Measurements from ENCODE around the gene RAB3GAP1.
A peak's percentile ranks its signal among the peaks of the same experiment; 100 is the strongest.

The RAB3GAP1 gene

GRCh38 chr2:135052042-135052876 is at the start of gene RAB3GAP1:
Gene RAB3GAP1, plus strand, starts transcription at chr2:135052292. Its CDS starts 16 bp downstream, at chr2:135052308.
- Histone ChIP-seq H3K9ac (ENCODE audit: low read length in 5 of 5) (peak within 1 kb of the TSS; percentile 89 to 100 (median 98)), H3K4me1 (ENCODE audit: control insufficient read depth in 5 of 5, insufficient read depth in 5 of 5, low read length in 5 of 5) (peaks cover 0 to 30% (median 28%) of the 10 kb centered on the region in 5 donors)

GRCh38 chr2:135002836-135003235 is 49.3 kb upstream of the RAB3GAP1 start:
- Histone ChIP-seq H3K9me3 (ENCODE audit: control insufficient read depth in 5 of 5, low read length in 5 of 5) (no peaks in the 10 kb centered on the region), H3K36me3 (ENCODE audit: control insufficient read depth in 5 of 5, insufficient read depth in 5 of 5, low read length in 5 of 5) (no peaks in the 10 kb centered on the region), H3K4me3 (ENCODE audit: low read depth in 1 of 5, low read length in 5 of 5) (no peak overlapping the region), H3K4me1 (ENCODE audit: control insufficient read depth in 5 of 5, insufficient read depth in 5 of 5, low read length in 5 of 5) (peaks cover 0 to 4% (median 2%) of the 10 kb centered on the region in 5 donors), H3K9ac (ENCODE audit: low read length in 5 of 5) (no peak overlapping the region), H3K27me3 (ENCODE audit: control insufficient read depth in 5 of 5, insufficient read depth in 4 of 5, low read length in 5 of 5) (peaks cover 4 to 12% (median 6%) of the 10 kb centered on the region in 5 donors), H3K27ac (ENCODE audit: low read depth, low read length) (no peak overlapping the region)

More at GRCh38 chr2:135052042-135052876, at the start of gene RAB3GAP1:
- H3K36me3 ChIP-seq (ENCODE audit: control insufficient read depth in 5 of 5, insufficient read depth in 5 of 5, low read length in 5 of 5) = no peaks in the 10 kb centered on the region
- H3K27me3 ChIP-seq (ENCODE audit: control insufficient read depth in 5 of 5, insufficient read depth in 4 of 5, low read length in 5 of 5) = no peaks in the 10 kb centered on the region
- H3K9me3 ChIP-seq (ENCODE audit: control insufficient read depth in 5 of 5, low read length in 5 of 5) = no peaks in the 10 kb centered on the region
- H3K4me3 ChIP-seq (ENCODE audit: low read depth in 1 of 5, low read length in 5 of 5) = peak within 1 kb of the TSS; percentile 78 to 100 (median 90)
- H3K27ac ChIP-seq (ENCODE audit: low read depth, low read length) = peak within 1 kb of the TSS; percentile 98

- Histone ChIP-seq H3K4me3 (ENCODE audit: low read depth in 1 of 5, low read length in 5 of 5) (no peak overlapping the region), H3K9ac (ENCODE audit: low read length in 5 of 5) (no peak overlapping the region), H3K4me1 (ENCODE audit: control insufficient read depth in 5 of 5, insufficient read depth in 5 of 5, low read length in 5 of 5) (peaks cover 0 to 4% (median 2%) of the 10 kb centered on the region in 5 donors), H3K9me3 (ENCODE audit: control insufficient read depth in 5 of 5, low read length in 5 of 5) (no peaks in the 10 kb centered on the region), H3K36me3 (ENCODE audit: control insufficient read depth in 5 of 5, insufficient read depth in 5 of 5, low read length in 5 of 5) (no peaks in the 10 kb centered on the region), H3K27ac (ENCODE audit: low read depth, low read length) (no peak overlapping the region), H3K27me3 (ENCODE audit: control insufficient read depth in 5 of 5, insufficient read depth in 4 of 5, low read length in 5 of 5) (peaks cover 4 to 12% (median 6%) of the 10 kb centered on the region in 5 donors)
These were observed 47.9 kb upstream of the RAB3GAP1 start for GRCh38 chr2:135004005-135004746.

- H3K4me3 ChIP-seq (ENCODE audit: low read depth in 1 of 5, low read length in 5 of 5) = no peak overlapping the region
- H3K9me3 ChIP-seq (ENCODE audit: control insufficient read depth in 5 of 5, low read length in 5 of 5) = no peaks in the 10 kb centered on the region
- peaks cover 0 to 4% (median 2%) of the 10 kb centered on the region in 5 donors for H3K4me1 ChIP-seq (ENCODE audit: control insufficient read depth in 5 of 5, insufficient read depth in 5 of 5, low read length in 5 of 5)
- H3K9ac ChIP-seq (ENCODE audit: low read length in 5 of 5) = no peak overlapping the region
- H3K27me3 ChIP-seq (ENCODE audit: control insufficient read depth in 5 of 5, insufficient read depth in 4 of 5, low read length in 5 of 5) = peaks cover 4 to 12% (median 6%) of the 10 kb centered on the region in 5 donors
- no peak overlapping the region for H3K27ac ChIP-seq (ENCODE audit: low read depth, low read length)
- no peaks in the 10 kb centered on the region for H3K36me3 ChIP-seq (ENCODE audit: control insufficient read depth in 5 of 5, insufficient read depth in 5 of 5, low read length in 5 of 5)
These were observed 46.3 kb upstream of the RAB3GAP1 start for GRCh38 chr2:135005753-135006152.

- Histone ChIP-seq H3K27ac (ENCODE audit: low read depth, low read length) (no peak overlapping the region), H3K9me3 (ENCODE audit: control insufficient read depth in 5 of 5, low read length in 5 of 5) (no peaks in the 10 kb centered on the region), H3K4me1 (ENCODE audit: control insufficient read depth in 5 of 5, insufficient read depth in 5 of 5, low read length in 5 of 5) (peaks cover 0 to 2% (median under 1%) of the 10 kb centered on the region in 5 donors), H3K27me3 (ENCODE audit: control insufficient read depth in 5 of 5, insufficient read depth in 4 of 5, low read length in 5 of 5) (peaks cover 4 to 12% (median 5%) of the 10 kb centered on the region in 5 donors), H3K36me3 (ENCODE audit: control insufficient read depth in 5 of 5, insufficient read depth in 5 of 5, low read length in 5 of 5) (no peaks in the 10 kb centered on the region), H3K9ac (ENCODE audit: low read length in 5 of 5) (no peak overlapping the region), H3K4me3 (ENCODE audit: low read depth in 1 of 5, low read length in 5 of 5) (no peak overlapping the region)
These were observed 42.8 kb upstream of the RAB3GAP1 start for GRCh38 chr2:135009339-135009738.

- Histone ChIP-seq H3K36me3 (ENCODE audit: control insufficient read depth in 5 of 5, insufficient read depth in 5 of 5, low read length in 5 of 5) (no peaks in the 10 kb centered on the region), H3K27ac (ENCODE audit: low read depth, low read length) (no peak overlapping the region), H3K9ac (ENCODE audit: low read length in 5 of 5) (no peak overlapping the region), H3K27me3 (ENCODE audit: control insufficient read depth in 5 of 5, insufficient read depth in 4 of 5, low read length in 5 of 5) (peaks cover 0 to 4% (median 0%) of the 10 kb centered on the region in 5 donors), H3K4me3 (ENCODE audit: low read depth in 1 of 5, low read length in 5 of 5) (no peak overlapping the region), H3K9me3 (ENCODE audit: control insufficient read depth in 5 of 5, low read length in 5 of 5) (no peaks in the 10 kb centered on the region), H3K4me1 (ENCODE audit: control insufficient read depth in 5 of 5, insufficient read depth in 5 of 5, low read length in 5 of 5) (no peaks in the 10 kb centered on the region)
These were observed 41.7 kb upstream of the RAB3GAP1 start for GRCh38 chr2:135010200-135010942.

GRCh38 chr2:135011633-135012032 is 40.5 kb upstream of the RAB3GAP1 start:
- H3K27ac ChIP-seq (ENCODE audit: low read depth, low read length) = no peak overlapping the region
- no peaks in the 10 kb centered on the region for H3K36me3 ChIP-seq (ENCODE audit: control insufficient read depth in 5 of 5, insufficient read depth in 5 of 5, low read length in 5 of 5)

GRCh38 chr2:135021618-135022017 is 30.5 kb upstream of the RAB3GAP1 start:
- Histone ChIP-seq H3K9ac (ENCODE audit: low read length in 5 of 5) (no peak overlapping the region), H3K27me3 (ENCODE audit: control insufficient read depth in 5 of 5, insufficient read depth in 4 of 5, low read length in 5 of 5) (no peaks in the 10 kb centered on the region), H3K9me3 (ENCODE audit: control insufficient read depth in 5 of 5, low read length in 5 of 5) (no peaks in the 10 kb centered on the region), H3K4me3 (ENCODE audit: low read depth in 1 of 5, low read length in 5 of 5) (no peak overlapping the region), H3K27ac (ENCODE audit: low read depth, low read length) (no peak overlapping the region), H3K4me1 (ENCODE audit: control insufficient read depth in 5 of 5, insufficient read depth in 5 of 5, low read length in 5 of 5) (no peaks in the 10 kb centered on the region), H3K36me3 (ENCODE audit: control insufficient read depth in 5 of 5, insufficient read depth in 5 of 5, low read length in 5 of 5) (no peaks in the 10 kb centered on the region)

More at GRCh38 chr2:135011633-135012032, 40.5 kb upstream of the RAB3GAP1 start:
- Histone ChIP-seq H3K27me3 (ENCODE audit: control insufficient read depth in 5 of 5, insufficient read depth in 4 of 5, low read length in 5 of 5) (no peaks in the 10 kb centered on the region), H3K4me1 (ENCODE audit: control insufficient read depth in 5 of 5, insufficient read depth in 5 of 5, low read length in 5 of 5) (no peaks in the 10 kb centered on the region), H3K9ac (ENCODE audit: low read length in 5 of 5) (no peak overlapping the region), H3K4me3 (ENCODE audit: low read depth in 1 of 5, low read length in 5 of 5) (no peak overlapping the region), H3K9me3 (ENCODE audit: control insufficient read depth in 5 of 5, low read length in 5 of 5) (peaks cover 0 to 5% (median 0%) of the 10 kb centered on the region in 5 donors)

- Histone ChIP-seq H3K36me3 (ENCODE audit: control insufficient read depth in 5 of 5, insufficient read depth in 5 of 5, low read length in 5 of 5) (no peaks in the 10 kb centered on the region), H3K9ac (ENCODE audit: low read length in 5 of 5) (no peak overlapping the region), H3K27me3 (ENCODE audit: control insufficient read depth in 5 of 5, insufficient read depth in 4 of 5, low read length in 5 of 5) (no peaks in the 10 kb centered on the region)
These were observed 28.9 kb upstream of the RAB3GAP1 start for GRCh38 chr2:135022952-135023880.

More at GRCh38 chr2:135022952-135023880, 28.9 kb upstream of the RAB3GAP1 start:
- no peak overlapping the region for H3K4me3 ChIP-seq (ENCODE audit: low read depth in 1 of 5, low read length in 5 of 5)
- no peaks in the 10 kb centered on the region for H3K4me1 ChIP-seq (ENCODE audit: control insufficient read depth in 5 of 5, insufficient read depth in 5 of 5, low read length in 5 of 5)
- no peaks in the 10 kb centered on the region for H3K9me3 ChIP-seq (ENCODE audit: control insufficient read depth in 5 of 5, low read length in 5 of 5)
- H3K27ac ChIP-seq (ENCODE audit: low read depth, low read length) = no peak overlapping the region
